Mucosa of descending colon (tissue), 3 donors: ENCODE measurements around the gene IL17RA. TPM values are rescaled to one million over a fixed set of nuclear protein-coding genes. Genes with fewer than 3 reads are reported as not detected.

ENCODE experiments used
- ATAC-seq: fragments of 200-7000 bp; cut with Tn5 transposase; one replicate; pipeline ENCODE4 v1.9.1; 2020; ENCODE audit warnings: mild to moderate bottlenecking, moderate library complexity
- DNase-seq, 3 donors: peaks; one replicate each; pipeline ENCODE4 v3.0.0-alpha.2; 2020
- H3K36me3 ChIP-seq: fragments of 200-600 bp; one replicate; pipeline ENCODE4 v1.8.0; 2021; ENCODE audit warnings: low read depth, mild to moderate bottlenecking
- H3K4me1 ChIP-seq: fragments of 200-600 bp; one replicate; pipeline ENCODE4 v1.8.0; 2021; ENCODE audit warnings: low read depth, mild to moderate bottlenecking
- H3K4me3 ChIP-seq: fragments of 200-600 bp; one replicate; pipeline ENCODE4 v1.8.0; 2021; ENCODE audit warnings: mild to moderate bottlenecking
- H3K9me3 ChIP-seq: fragments of 200-600 bp; one replicate; pipeline ENCODE4 v1.8.0; 2021; ENCODE audit warnings: mild to moderate bottlenecking
- intact Hi-C, 2 donors: fragments of 100-400 bp; cut with DNase I in 1 of 2; cut with micrococcal nuclease in 1 of 2; formaldehyde crosslinking; loops; one replicate each; pipeline versions ENCODE4 v1.11.0 to v1.11.1; 2022; cut with DNase I, micrococcal nuclease
- total RNA-seq, 3 donors: library from RNA; stranded (reverse); fragmentation: NEBNext Ultra II Directional in 2 of 3; extraction: Animal tissue kit (Norgen Biotek cat#: 25700) in 2 of 3; gene quantifications; one replicate each; pipeline versions ENCODE4 v1.2.1 to v1.2.4, GENCODE V29; 2021 to 2023
- TF ChIP-seq, protein P1 (sequence below): fragments of 200-600 bp; IDR thresholded peaks from one replicate; pipeline ENCODE4 v1.8.0; 2022; ENCODE audit warnings: antibody characterized with exemption, mild to moderate bottlenecking
- donor health status: DM: no; HTN: no; CAD: no; lungs with moderate emphysema.
- donor health status: DM: no; HTN: no; CAD: no.
- donor health status: DM: no; HTN: yes; CAD: no.

IL17RA gene
- total RNA-seq, 3 donors from 2014 or later: 15.4 to 21.5 (median 21.1) TPM

DNA sequence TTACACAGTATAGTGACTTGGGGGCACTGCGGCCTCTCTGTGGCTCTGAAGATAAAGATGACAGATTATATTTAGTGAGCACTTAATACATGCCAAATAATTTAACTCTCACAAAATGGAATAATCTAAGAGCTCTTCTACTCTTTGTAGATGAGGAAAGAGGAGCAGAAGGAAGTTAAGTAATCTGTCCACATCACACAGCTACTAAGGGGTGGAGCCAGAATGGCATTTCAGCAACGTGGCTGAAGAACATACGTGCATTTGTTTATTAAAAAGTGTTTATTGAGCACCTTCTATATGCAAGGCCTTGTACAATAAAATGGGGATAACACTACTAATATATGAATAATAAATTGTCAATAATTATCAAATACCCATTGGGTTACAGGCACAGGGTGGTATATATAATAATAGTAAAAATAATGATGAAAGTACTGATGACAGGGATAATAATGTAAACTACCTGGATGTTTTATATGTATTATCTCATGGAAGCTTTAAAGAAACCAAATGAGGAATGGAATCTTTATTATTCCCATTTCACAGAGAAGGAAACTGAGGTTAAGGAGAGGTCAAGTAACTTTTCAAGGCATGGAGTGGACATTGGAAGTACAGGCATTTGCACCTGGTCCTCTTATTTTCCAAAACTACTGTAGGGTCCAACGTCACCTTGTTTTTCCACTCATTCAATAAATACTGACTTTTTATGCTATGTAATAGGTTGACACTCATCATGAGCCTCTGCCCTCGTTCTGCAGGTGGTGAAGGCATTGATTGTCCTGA is 38.0 kb upstream of the IL17RA start:
- no peaks in the 10 kb centered on the region for H3K4me1 ChIP-seq
- TF ChIP-seq, protein P1, sequence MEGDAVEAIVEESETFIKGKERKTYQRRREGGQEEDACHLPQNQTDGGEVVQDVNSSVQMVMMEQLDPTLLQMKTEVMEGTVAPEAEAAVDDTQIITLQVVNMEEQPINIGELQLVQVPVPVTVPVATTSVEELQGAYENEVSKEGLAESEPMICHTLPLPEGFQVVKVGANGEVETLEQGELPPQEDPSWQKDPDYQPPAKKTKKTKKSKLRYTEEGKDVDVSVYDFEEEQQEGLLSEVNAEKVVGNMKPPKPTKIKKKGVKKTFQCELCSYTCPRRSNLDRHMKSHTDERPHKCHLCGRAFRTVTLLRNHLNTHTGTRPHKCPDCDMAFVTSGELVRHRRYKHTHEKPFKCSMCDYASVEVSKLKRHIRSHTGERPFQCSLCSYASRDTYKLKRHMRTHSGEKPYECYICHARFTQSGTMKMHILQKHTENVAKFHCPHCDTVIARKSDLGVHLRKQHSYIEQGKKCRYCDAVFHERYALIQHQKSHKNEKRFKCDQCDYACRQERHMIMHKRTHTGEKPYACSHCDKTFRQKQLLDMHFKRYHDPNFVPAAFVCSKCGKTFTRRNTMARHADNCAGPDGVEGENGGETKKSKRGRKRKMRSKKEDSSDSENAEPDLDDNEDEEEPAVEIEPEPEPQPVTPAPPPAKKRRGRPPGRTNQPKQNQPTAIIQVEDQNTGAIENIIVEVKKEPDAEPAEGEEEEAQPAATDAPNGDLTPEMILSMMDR: no peak
- H3K9me3 ChIP-seq: no peaks in the 10 kb centered on the region
- ATAC-seq (no peak), DNase-seq (no peak)
- H3K36me3 ChIP-seq: no peaks in the 10 kb centered on the region
- H3K4me3 ChIP-seq: no peak overlapping the region
- intact Hi-C loops: no loop called here

DNA sequence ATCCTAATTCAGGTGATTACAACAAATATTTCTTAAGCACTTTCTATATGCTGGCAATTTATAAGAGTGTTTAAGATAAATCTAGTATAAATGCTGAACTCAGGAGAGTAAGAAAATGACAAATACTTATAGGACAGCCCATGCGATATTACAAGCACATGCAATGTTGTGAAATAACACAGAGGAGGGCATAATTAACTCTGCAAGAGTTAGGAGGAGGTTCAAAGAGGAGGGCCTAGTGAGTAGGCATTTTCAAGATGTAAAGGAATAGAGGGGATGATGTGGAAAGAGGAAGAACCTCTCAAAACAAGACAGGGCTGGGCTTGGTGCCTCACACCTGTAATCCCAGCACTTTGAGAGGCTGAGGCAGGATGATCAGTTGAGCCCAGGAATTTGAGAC is 37.1 kb upstream of the IL17RA start:
- TF ChIP-seq, protein P1: no peak
- no peaks in the 10 kb centered on the region for H3K9me3 ChIP-seq
- ATAC-seq (no peak), DNase-seq (no peak)
- no peaks in the 10 kb centered on the region for H3K4me1 ChIP-seq
- intact Hi-C loops: no loop called here
- H3K36me3 ChIP-seq: no peaks in the 10 kb centered on the region
- H3K4me3 ChIP-seq: no peak overlapping the region

DNA sequence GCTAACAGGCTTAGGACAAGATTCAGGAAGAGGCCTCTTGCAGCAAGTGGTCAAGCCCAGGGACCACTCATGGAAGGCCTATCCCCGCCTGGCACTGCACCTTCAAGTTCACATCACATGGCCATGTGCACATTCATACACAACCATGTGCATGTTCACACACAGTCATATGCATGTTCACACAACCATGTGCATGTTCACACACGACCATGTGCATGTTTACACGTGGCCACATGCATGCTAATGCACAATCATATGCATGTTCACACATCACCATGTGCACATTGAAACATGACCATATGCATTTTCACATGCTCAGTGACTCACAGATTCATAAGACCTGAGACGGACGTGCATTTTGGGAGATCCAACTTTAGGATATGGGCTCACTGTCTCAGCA is 28.7 kb upstream of the IL17RA start:
- intact Hi-C loops: no loop called here
- no peaks in the 10 kb centered on the region for H3K36me3 ChIP-seq
- no peak for ATAC-seq
- no peak overlapping the region for H3K4me3 ChIP-seq
- no peaks in the 10 kb centered on the region for H3K9me3 ChIP-seq
- TF ChIP-seq, protein P1: no peak
- DNase-seq: no peak
- no peaks in the 10 kb centered on the region for H3K4me1 ChIP-seq

DNA sequence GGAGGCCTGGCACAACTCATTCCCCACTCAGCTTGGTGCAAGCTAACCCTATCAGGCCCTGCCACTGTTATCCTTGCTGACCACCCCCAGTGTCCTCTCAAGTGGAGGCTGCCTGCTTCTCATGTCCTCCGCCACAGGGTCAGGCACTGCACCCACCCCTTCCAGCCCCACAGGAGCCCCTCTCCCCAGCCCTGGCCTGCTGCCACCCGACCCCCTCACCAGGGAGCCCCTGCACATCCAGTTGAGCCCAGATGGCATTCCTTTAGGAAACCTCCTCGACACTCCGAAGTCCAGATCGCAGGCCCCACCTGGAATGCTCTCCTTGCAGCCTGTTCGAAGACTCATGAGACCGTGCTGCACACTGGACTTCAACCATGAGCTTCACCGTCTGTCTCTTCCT is 28.0 kb upstream of the IL17RA start:
- Histone ChIP-seq H3K4me1 (no peaks in the 10 kb centered on the region), H3K36me3 (no peaks in the 10 kb centered on the region), H3K4me3 (no peak overlapping the region), H3K9me3 (no peaks in the 10 kb centered on the region)
- intact Hi-C loops: no loop called here
- DNase-seq: no peak
- TF ChIP-seq, protein P1: no peak
- ATAC-seq: no peak

DNA sequence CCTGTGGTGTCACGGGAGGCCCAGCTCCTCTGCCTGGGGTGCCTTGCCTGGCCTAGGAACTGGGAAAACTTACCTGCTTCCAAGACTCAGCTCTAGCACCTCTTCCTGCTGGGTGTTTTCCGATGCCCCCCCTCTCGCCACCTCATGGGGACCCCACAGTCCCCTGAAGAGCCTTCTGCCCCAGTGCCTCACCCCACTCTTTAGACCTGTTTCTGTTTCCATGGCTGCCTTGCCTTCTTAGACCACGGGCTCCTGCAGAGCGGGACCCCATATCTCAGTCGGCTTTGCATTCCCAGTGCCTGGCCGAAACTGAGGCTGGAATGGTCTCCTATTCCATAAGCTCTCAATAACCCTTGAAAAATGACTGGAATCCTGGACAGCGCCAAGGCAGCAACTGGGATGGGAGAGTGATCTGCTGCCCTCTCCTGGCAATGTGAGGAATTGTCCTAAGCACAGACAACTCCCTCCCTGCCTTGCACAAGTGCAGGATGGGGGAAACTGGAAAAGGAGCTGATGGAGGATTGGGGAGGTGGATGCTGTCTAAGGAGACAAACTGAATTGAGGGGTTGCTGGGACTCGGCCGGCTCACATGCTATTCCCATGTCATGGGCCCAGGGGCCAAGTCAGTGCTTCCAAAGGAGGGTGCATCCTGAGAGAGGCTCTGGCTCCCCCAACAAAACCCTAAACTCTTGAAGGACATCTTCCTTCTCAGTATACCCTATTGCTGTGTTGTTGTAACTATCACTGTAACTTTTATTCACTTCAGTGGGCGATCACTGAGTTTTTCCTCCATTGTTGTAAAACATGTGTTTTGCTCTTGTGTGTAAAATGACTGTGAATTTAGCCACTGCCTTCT is 26.6 kb upstream of the IL17RA start:
- no peaks in the 10 kb centered on the region for H3K9me3 ChIP-seq
- TF ChIP-seq, protein P1: peak; percentile 74
- DNase-seq: peak in 2 of 3 donors; percentile 42 to 68
- no peaks in the 10 kb centered on the region for H3K4me1 ChIP-seq
- intact Hi-C loops: no loop called here
- no peaks in the 10 kb centered on the region for H3K36me3 ChIP-seq
- no peak overlapping the region for H3K4me3 ChIP-seq
- ATAC-seq: peak; percentile 85
